Suppressor macrophage treated with lipopolysaccharide for 1 hour (primary cell): ENCODE data around the gene GIGYF2.
A peak's percentile ranks its signal among the peaks of the same experiment; 100 is the strongest.
"Not testable (repeated sequence)": the region's sequence is repeated elsewhere in the genome, so short reads cannot be mapped to it uniquely, and the experiment has no call there.

Source experiments
- DNase-seq, 3 donors: peaks; one replicate each; pipeline ENCODE4 v3.0.0-alpha.2; 2020 to 2022

Gene GIGYF2

GRCh38 chr2:232697059-232697806, at the start of gene GIGYF2:
TSS of gene GIGYF2 (plus strand) at chr2:232697331. CDS start at chr2:232735198, 37,867 bp downstream.
- DNase-seq: peak; percentile 90 to 98 (median 96)

GRCh38 chr2:232649033-232649432, 48.1 kb upstream of the GIGYF2 start:
- DNase-seq: no peak

DNA sequence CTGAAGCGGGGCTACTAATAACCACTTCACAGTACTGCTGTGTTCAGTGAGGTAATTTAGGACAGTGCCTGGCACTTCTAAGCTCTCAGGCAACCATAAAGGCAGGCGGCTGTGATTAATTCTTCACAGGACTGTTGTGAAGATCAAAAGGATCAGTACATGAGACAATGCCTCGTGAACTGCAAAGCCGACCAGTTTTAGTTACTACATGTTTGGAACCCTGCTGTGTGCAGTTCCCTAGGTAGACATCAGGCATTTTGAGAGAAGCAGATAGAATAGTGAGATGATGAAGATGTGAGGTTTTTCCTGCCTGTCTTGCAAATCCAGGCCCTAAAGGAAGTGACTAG, 44.7 kb upstream of the GIGYF2 start:
- no peak for DNase-seq

- no peak for DNase-seq
Measured at GRCh38 chr2:232653441-232653840, 43.7 kb upstream of the GIGYF2 start.

GRCh38 chr2:232655392-232655791, 41.7 kb upstream of the GIGYF2 start:
- no peak for DNase-seq

GRCh38 chr2:232658217-232658785, 38.8 kb upstream of the GIGYF2 start:
- DNase-seq: peak; percentile 23 to 26 (median 25)

- no peak for DNase-seq
Measured at GRCh38 chr2:232659359-232659758, 37.8 kb upstream of the GIGYF2 start.

DNA sequence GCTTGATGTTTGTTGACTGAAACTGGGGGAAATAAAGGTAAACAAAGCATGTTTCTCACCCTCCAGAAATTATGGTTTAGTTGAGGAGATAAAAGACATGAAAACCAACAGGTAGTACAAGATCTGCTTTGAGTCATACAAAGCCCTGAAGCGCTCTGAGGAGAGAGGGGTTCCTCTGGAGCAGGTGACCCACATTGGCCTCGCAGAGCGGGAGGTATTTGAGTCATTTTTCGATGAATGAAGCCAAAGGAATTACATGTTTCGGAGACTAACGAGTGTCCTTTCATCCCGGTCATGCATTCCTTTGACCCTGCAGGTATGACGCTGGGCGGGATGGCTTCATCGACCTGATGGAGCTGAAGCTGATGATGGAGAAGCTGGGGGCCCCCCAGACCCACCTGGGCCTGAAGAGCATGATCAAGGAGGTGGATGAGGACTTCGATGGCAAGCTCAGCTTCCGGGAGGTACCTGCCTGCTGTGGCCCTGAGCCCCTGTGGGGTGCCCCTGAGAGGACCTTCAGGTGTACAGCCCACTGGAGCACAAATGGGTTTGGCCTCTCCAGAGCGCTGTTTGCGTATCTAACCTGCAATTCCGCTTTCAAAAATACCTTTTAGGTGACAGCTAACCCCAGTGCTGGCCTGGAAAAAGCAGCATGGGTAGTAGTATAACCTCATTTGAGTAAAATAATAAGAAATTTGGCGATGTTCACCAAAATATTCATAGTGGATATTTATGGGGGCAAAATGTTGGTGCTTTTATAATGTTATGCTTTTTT, 34.5 kb upstream of the GIGYF2 start:
- no peak for DNase-seq

DNA sequence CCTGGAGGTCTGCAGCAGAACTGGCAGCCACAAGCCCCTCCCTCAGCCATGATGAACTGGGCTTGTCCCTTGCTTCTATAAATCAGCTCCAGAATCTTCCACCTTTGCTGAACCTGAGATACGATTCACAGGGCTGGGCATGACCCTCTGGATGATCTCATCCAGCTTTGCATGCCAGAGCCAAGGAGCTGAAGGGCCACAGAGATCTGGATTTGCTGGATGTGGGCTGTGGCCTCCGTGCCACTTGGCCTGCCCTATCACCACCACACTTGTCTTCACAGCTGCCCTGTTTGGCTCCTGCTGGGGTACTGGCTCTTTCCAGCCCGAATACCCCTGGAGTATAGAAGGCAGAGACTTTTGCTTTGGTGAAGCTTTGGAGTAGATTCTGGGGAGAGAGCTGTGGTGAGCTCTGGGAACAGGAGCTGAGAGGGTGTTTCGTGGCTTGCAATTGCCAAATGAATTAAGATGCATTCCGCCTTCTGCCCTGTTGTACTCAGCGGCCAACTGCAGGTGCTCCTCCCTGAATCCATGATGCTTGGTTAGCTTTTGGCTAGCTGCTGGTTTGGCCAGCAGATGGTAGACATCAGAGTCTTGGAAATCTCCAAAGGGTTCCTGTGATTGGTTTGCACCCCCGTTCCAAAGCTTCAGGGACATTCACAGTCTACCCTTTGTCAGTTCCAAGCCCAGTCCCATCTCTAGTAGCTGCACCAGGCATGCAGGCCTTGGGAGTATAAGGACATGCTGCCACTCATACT, 30.9 kb upstream of the GIGYF2 start:
- no peak for DNase-seq

DNA sequence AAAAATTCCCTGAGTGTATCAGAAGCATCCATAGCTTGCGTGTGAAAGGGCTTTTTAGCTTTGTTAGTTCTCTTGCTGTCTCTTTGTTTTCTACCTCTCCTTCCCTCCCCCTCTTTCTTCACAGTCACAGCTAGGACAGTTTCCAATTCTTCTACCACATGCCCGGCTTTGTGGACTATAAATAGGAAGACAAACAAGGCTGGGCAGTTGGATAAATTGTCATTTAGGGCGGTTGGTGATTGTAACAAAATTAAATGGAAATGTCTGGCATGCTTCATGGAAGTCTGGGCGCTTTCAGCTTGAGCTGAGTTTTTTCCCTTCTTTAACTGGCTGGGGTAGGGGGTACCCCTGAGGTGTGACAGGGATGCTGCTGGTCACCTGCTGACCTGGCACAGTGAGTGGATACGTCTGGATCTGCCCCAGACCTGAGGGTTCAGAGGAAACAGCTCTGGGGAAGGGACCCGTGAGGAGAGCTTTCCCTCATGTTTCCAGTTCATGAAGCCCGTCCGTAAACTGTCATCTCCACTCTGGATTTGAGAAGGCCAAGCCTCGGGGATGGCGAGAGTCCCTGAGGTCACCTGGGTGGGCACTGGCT, 29.0 kb upstream of the GIGYF2 start:
- no peak for DNase-seq

DNA sequence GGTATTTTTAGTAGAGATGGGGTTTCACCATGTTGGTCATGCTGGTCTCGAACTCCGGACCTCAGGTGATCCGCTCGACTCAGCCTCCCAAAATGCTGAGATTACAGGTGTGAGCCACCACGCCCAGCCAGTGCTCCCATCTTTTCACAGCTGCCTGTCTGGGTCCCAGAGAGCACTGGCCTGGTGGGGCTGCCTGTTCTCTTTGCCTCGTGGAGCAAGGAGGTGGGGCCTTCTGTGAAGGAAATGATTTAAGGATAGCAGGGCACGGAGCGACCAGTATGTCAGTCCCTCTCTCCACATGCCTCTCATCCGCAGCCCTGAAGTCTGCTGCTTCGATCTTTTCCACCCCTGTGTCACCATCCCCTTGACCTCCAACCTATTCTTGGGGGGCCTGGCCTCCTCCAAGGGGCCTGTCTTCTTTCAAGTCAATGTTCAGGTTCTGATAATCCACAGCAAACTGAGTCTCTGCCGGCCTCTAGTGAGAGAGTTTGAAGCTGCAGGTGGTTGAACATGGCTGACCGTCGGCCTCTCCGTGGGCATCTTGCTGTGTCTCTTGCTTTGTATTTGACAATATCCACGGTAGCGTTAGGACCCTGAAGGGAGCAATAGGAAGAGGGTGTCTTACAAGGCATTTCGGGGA, 28.2 kb upstream of the GIGYF2 start:
- DNase-seq: peak in 1 of 3 donors; percentile 18

DNA sequence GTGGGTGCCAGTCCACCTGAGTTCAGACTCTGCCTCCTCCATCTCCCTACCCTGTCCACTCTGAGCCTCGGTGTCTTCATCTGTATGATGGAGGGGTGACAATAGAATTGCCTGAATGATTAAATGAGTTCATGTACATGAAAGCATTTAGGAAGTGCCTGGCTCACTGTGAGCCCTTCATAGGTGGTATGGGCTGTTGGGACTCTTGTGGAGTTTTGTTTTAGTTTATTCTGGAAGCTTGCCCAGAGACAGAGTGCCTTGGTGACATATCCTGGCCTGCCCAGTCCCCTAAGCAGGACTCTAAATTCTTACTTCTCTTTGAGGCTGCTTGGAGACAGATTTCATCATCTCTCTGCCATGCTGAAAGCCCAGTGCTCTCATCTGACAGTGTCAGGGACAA, 24.5 kb upstream of the GIGYF2 start:
- no peak for DNase-seq

DNA sequence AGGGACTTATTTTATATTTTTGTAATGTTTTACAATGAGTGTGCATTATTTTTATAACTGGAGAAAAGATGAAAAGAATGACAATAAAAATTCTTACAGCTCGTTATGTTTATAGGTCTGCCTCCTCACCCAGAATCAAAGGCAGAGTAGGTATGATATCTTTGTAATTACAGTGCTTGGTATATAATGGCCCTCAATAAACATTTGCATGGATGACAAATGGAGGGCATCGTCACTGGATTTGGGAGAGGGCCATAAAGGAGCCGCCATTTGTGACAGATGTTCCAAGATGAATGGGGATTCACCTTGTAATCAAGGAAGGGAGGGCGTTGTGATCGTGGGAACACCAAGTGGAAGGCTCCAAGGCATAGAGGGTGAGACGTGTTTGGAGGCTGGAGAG, 22.6 kb upstream of the GIGYF2 start:
- no peak for DNase-seq

- no peak for DNase-seq
Measured at GRCh38 chr2:232675381-232675780, 21.8 kb upstream of the GIGYF2 start.

- DNase-seq: no peak
Measured at GRCh38 chr2:232680006-232680405, 17.1 kb upstream of the GIGYF2 start.

DNA sequence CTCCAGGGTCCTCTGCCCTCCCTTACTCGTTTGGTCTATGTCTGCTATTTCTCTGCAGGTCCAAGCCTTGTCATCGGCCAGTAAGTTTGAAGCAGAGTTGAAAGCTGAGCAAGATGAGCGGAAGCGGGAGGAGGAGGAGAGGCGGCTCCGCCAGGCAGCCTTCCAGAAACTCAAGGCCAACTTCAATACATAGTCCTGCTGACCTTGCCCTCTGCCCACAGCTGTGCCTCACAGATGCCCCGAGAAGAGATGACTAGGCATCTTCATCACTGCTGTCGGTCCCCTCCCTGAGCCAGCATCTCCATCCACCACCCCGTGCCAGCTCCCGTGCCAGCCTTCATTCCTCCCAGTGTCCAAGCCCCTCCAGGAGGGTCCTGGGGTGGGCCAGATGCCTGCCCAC, 15.6 kb upstream of the GIGYF2 start:
- DNase-seq: no peak

DNA sequence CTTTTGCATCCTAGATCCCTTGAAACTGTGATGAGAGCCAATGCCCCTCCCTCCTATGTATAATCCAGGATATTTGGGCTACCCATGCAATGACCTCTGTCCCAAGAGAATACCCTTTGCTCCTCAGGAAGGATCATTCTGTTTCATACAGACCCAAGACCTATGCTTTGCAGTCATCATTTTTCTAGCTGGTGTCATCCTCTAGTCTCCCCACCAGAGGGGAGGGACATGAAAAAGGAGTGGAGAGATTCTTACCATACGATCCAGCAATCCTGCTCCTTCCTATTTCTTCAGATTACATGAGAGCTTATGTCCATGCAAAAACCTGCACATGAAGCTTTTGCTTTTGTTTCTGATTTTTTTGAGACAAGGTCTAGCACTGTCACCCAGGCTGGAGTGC, 13.8 kb upstream of the GIGYF2 start:
- DNase-seq: no peak

GRCh38 chr2:232685391-232685790, 11.7 kb upstream of the GIGYF2 start:
- not testable (repeated sequence) for DNase-seq

DNA sequence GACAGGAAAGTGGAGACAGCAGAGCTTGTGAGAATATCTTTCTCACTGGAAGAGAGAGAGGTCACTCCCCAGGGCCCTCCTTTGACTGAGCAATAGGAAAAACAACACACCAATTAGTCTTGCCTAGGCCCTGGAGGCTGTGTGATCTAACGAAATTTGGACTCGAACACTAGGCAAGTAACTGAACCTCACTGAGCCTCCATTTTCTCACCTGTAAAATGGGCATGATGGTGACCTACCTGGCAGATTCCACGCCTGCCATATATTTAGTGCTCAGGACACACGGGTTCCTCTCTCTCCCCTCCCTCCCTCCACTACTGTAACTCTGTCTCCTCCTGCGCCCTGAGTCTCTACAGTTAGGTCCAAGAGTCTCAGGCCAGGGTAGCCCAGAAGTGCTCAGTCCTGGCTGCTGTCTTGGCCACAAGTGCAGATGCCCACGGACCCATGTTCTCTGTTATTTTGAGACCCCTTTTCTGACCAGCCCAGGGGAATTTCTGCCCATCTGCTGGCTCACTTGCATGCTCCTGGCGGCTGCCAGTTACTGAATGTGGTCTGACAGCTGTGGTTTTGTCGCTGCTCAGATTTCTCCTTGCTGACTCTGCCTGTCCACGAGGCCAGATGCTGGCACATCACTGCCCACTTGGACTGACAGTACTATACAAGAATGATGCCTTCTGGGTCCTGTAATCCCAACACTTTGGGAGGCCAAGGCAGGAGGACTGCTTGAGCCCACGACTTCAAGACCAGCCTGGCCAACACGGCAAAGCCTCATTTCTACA, 9.6 kb upstream of the GIGYF2 start:
- DNase-seq: no peak

DNA sequence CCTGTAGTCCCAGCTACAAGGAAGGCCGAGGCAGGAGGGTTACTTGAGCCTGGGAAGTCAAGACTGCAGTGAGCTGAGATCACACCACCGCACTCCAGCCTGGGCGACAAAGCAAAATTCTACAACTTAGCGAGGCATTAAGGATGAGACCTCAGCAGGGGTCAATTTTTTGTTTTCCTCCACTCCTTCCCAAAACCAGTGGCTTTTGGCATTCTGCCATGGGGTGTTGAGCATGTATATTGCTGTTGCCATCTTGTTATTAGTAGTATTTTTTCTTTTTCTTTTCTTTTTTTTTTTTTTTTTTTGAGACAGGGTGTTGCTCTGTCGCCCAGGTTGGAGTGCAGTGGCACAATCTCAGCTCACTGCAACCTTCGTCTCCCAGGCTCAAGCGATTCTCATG, 8.9 kb upstream of the GIGYF2 start:
- no peak for DNase-seq

DNA sequence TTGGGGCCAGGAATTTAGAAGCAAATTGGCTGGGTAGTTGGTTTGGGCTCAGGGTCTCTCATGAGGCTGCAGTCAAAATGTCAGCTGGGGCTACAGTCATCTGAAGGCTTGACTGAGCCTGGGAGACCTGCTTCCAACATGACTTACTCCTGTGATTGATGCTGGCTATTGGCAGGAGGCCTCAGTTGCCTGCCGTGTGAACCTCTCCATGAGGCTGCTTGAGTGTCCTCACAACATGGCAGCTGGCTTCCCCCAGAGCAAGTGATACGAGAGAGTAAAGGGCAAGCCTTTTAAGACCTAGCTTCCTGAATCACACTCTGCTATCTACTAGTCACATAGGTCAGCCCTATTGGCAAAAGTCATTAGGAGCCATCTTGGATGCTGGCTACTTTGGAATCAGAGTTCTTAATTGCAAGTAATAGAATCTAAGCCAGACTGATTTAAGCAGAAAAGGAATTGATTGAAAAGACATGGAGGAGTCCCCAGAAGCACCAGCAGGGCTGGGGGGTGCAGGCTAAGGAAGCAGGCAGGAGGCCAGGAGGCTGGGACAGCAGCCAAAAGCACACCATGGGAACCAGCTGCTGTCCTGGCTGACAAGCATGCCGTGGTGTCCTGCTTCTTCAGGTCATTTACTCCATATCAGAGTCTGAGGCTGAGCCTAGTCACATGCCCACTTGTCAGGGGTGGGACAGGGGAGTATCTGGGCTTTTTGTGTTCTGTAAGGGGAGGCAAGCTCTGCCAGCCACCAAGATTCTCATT, 7.8 kb upstream of the GIGYF2 start:
- DNase-seq: no peak
